ENCODE measurements around the gene HSD17B1. TPM values are rescaled to one million over a fixed set of nuclear protein-coding genes. Genes with fewer than 3 reads are reported as not detected.

Gene HSD17B1
- total RNA-seq, 1 donor from 2014 or later = 2.2 TPM

GRCh38 chr17:42568341-42569111 lies 15.8 kb downstream of the HSD17B1 start:
- ATAC-seq (no peak), DNase-seq (no peak)
- H3K4me1 ChIP-seq = peaks cover 48% of the 10 kb centered on the region
- H3K36me3 ChIP-seq = peaks cover 77% of the 10 kb centered on the region
- H3K9me3 ChIP-seq = no peaks in the 10 kb centered on the region
- no peak for TF ChIP-seq CTCF (IDR thresholded peaks at IDR 0.05)
- H3K27ac ChIP-seq = peak overlapping the region; percentile 96
- no peaks in the 10 kb centered on the region for H3K27me3 ChIP-seq (ENCODE audit: low read depth)
- intact Hi-C loops (cut with DNase I) = no loop called here
- peak overlapping the region; percentile 86 for H3K4me3 ChIP-seq

- intact Hi-C loops (cut with DNase I) = no loop called here
- peak; percentile 6 for ATAC-seq
- H3K4me1 ChIP-seq = peaks cover 32% of the 10 kb centered on the region
Observed at GRCh38 chr17:42571435-42572225, 18.9 kb downstream of the HSD17B1 start.

GRCh38 chr17:42573095-42573494 lies 20.4 kb downstream of the HSD17B1 start:
- H3K4me1 ChIP-seq = peaks cover 31% of the 10 kb centered on the region

More at GRCh38 chr17:42571435-42572225, 18.9 kb downstream of the HSD17B1 start:
- TF ChIP-seq CTCF (IDR thresholded peaks at IDR 0.05) = no peak
- DNase-seq = no peak
- no peaks in the 10 kb centered on the region for H3K9me3 ChIP-seq
- H3K4me3 ChIP-seq = no peak overlapping the region
- no peaks in the 10 kb centered on the region for H3K27me3 ChIP-seq (ENCODE audit: low read depth)
- peaks cover 72% of the 10 kb centered on the region for H3K36me3 ChIP-seq
- no peak overlapping the region for H3K27ac ChIP-seq

GRCh38 chr17:42574463-42574862 lies 21.7 kb downstream of the HSD17B1 start:
- Histone ChIP-seq H3K27me3 (ENCODE audit: low read depth) (no peaks in the 10 kb centered on the region), H3K27ac (no peak overlapping the region), H3K36me3 (peaks cover 59% of the 10 kb centered on the region), H3K9me3 (no peaks in the 10 kb centered on the region), H3K4me3 (no peak overlapping the region), H3K4me1 (peaks cover 28% of the 10 kb centered on the region)
- ATAC-seq (no peak), DNase-seq (no peak)
- intact Hi-C loops (cut with DNase I) = no loop called here
- TF ChIP-seq CTCF (IDR thresholded peaks at IDR 0.05) = no peak

More at GRCh38 chr17:42573095-42573494, 20.4 kb downstream of the HSD17B1 start:
- H3K4me3 ChIP-seq = no peak overlapping the region
- H3K36me3 ChIP-seq = peaks cover 72% of the 10 kb centered on the region
- H3K27me3 ChIP-seq (ENCODE audit: low read depth) = no peaks in the 10 kb centered on the region
- DNase-seq = no peak
- no peak for ATAC-seq
- no peak for TF ChIP-seq CTCF (IDR thresholded peaks at IDR 0.05)
- H3K9me3 ChIP-seq = no peaks in the 10 kb centered on the region
- intact Hi-C loops (cut with DNase I) = no loop called here
- no peak overlapping the region for H3K27ac ChIP-seq

GRCh38 chr17:42577140-42577531 lies 24.4 kb downstream of the HSD17B1 start:
- no peak for ATAC-seq
- H3K27ac ChIP-seq = peak overlapping the region; percentile 90
- no peaks in the 10 kb centered on the region for H3K9me3 ChIP-seq
- no peak for TF ChIP-seq CTCF (IDR thresholded peaks at IDR 0.05)
- H3K27me3 ChIP-seq (ENCODE audit: low read depth) = no peaks in the 10 kb centered on the region
- peaks cover 23% of the 10 kb centered on the region for H3K4me1 ChIP-seq
- H3K36me3 ChIP-seq = peaks cover 58% of the 10 kb centered on the region
- H3K4me3 ChIP-seq = peak overlapping the region; percentile 84
- intact Hi-C loops (cut with DNase I) = no loop called here
- DNase-seq = no peak
